OCI-M2 (cell line): ENCODE data around the gene ADAMTS8.

Source experiments
- DNase-seq: peaks from one replicate; lab custom pipeline; 2025; ENCODE audit not compliant: unreplicated experiment; lab: John Stamatoyannopoulos, UW

Gene ADAMTS8

GRCh38 chr11:130462931-130463330, 34.5 kb upstream of the ADAMTS8 start:
- DNase-seq = no peak

- DNase-seq = no peak
Measured at GRCh38 chr11:130462101-130462885, 33.9 kb upstream of the ADAMTS8 start.

GRCh38 chr11:130459521-130459920, 31.1 kb upstream of the ADAMTS8 start:
- DNase-seq = no peak

- DNase-seq = no peak
Measured at GRCh38 chr11:130458410-130458729, 30.0 kb upstream of the ADAMTS8 start.

GRCh38 chr11:130457623-130458409, 29.4 kb upstream of the ADAMTS8 start:
- DNase-seq = no peak

DNA sequence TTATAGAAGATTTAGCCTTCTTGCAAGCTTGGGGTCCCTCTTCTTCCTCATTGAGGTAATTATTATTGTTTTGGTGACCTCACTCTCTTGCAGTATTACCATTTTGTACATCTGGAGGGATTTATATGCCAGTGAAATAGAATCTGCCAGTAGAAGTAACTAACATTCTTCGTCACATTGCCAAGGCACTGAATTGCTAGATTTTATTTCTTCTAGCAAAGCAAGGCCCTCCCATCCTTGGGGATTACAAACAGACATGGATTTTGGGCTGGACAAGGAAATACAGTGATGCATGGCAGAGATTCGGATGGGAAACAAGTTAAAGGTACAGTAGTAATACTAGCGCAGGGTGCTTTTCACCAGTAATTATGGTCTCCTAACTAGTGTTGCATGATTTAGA, 27.9 kb upstream of the ADAMTS8 start:
- DNase-seq = no peak

GRCh38 chr11:130455483-130456127, 27.2 kb upstream of the ADAMTS8 start:
- no peak for DNase-seq

DNA sequence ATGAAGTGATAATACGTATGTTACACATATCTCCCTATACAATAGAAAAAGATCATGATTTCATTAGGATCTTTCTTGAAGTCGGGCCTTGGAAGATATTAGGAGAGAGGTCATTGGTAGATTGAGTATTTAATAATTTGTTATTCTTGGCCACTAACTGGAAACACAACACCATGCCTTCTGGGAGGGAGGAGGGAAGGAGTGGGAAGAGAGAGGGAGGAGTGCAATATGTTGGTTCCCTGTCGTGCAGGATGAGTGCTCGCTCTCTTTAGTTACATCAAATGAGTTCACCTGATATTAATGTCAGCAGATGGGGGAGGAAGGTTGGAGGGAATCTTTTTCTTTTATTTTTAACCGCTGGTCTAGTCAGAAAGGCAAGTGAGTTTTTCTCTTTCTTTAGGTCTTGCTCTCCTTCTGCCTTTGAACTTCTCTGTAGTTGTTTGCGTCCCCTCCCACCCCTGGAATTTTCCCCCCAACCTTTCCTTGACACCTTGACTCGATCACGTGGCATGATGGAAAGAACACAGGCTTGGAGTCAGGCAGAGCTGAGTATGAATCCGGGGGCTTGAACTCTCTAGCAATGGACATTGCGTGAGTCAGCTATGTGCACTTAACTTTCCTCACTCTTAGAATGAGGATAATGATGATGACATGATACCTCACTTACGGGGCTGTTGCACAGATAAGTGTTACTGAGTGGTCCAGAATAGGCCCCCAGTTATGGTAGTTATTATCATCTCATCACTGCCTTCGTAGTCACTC, 26.3 kb upstream of the ADAMTS8 start:
- no peak for DNase-seq

GRCh38 chr11:130452940-130453339, 24.5 kb upstream of the ADAMTS8 start:
- no peak for DNase-seq

GRCh38 chr11:130452176-130452575, 23.8 kb upstream of the ADAMTS8 start:
- DNase-seq = no peak

GRCh38 chr11:130451231-130452019, 23.0 kb upstream of the ADAMTS8 start:
- DNase-seq = no peak

DNA sequence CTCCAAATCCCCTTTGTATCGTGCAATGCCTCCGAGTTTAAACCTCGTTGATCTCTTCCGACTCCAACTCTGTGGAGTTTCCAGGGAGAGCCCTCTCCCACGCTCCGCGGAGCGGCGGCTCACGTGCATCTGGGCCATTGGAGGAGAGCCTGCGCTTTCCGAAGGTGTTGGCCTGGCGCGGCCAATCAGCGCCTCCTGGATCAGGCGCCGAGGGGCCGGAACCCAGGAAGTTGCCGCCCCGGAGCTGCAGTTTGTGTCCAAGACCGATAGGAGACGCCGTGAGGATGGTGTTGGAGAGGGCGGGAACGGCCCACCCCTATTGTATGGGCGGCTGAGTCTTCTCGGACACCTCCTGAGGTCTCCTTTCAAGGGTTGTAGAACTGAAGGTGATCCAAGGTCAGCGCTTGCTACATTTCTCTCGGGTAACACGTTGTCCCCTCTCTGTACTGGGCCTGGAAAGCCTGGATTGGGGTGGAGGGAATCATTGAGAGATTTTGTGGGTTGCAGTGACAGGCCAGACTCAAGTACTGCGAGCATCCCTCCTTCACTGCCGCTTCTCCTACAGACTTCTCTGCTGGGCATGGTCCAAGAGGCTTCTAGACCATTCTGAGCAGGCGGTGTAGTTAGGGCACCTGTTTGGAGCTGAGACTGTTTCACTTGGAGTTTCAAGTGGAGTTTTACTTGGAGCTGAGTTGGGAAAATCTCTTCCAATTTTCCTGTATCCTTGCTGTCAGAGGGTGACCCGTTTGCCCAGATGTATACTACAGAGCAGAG, 21.8 kb upstream of the ADAMTS8 start:
- no peak for DNase-seq

- no peak for DNase-seq
Measured at GRCh38 chr11:130449310-130449990, 21.0 kb upstream of the ADAMTS8 start.

DNA sequence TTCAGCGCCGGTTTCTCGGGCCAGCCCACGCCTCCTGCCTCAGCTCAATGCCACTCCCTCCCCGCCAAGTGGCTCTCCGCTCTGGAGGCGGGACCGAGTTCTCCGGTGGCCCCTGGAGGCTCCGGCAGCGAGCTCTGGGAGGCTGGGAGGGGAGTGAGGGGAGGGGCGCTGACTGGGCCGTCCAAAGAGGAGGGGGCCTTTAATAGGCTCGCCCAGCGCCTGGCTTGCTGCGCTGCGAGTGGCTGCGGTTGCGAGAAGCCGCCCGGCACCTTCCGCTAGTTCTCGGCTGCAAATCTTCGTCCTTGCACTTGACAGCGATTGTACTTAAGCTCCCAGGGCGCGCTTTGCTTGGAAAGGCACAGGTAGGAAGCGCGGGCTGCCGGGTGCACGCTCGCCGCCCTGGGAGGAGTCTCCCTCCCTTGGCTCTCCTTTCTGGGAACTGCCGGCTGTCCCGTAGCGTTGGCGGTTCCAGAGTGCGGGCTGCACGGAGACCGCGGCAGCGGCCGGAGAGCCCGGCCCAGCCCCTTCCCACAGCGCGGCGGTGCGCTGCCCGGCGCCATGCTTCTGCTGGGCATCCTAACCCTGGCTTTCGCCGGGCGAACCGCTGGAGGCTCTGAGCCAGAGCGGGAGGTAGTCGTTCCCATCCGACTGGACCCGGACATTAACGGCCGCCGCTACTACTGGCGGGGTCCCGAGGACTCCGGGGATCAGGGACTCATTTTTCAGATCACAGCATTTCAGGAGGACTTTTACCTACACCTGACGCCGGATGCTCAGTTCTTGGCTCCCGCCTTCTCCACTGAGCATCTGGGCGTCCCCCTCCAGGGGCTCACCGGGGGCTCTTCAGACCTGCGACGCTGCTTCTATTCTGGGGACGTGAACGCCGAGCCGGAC, 20.3 kb upstream of the ADAMTS8 start, which contains the start of gene ADAMTS15:
Gene ADAMTS15, plus strand, starts transcription at position 230 of the 894 bp plus-strand sequence. Its CDS starts 329 bp downstream, at position 559.
- DNase-seq = no peak

DNA sequence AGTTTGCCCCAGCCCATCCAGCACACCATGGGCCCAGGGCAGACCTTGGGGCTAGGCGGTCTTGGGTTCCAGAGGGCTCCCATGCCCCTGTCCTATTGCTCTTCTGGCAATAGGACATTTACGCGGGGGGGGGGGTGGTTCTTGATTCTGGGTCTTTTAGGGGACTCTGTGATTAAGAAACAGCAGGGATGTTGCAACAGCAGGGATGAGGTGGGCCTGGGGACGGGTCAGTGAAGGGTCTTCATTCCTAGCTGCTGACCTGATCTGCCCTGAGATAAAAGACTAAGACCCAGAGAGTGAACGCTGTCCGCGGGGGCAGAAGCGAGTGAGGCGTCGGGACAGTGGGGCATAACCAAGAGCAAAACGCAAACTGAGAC, 19.6 kb upstream of the ADAMTS8 start:
- no peak for DNase-seq

- no peak for DNase-seq
Measured at GRCh38 chr11:130445788-130446187, 17.4 kb upstream of the ADAMTS8 start.

DNA sequence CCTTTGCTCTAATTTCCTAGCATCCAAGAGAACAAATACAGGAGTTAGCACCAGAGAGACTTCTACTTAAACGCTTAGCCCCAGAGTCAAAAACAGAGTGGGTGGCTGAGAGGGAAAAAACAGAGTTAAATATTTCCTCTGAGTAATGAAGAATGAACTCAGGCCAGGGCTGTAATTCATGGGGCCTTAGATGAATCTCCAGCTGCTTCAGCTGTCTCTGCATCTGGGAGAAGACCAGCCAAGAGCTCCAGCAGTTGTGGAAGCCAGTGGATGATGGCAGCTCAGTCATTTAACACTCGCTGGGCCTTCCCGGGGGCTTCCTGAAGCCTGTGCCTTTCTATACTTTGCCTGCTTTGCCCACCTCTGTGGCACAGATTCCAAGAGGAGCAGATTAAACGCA, 14.3 kb upstream of the ADAMTS8 start:
- DNase-seq = no peak

GRCh38 chr11:130441719-130442118, 13.3 kb upstream of the ADAMTS8 start:
- no peak for DNase-seq
